ENCODE data around the gene KITLG.

The KITLG gene

DNA sequence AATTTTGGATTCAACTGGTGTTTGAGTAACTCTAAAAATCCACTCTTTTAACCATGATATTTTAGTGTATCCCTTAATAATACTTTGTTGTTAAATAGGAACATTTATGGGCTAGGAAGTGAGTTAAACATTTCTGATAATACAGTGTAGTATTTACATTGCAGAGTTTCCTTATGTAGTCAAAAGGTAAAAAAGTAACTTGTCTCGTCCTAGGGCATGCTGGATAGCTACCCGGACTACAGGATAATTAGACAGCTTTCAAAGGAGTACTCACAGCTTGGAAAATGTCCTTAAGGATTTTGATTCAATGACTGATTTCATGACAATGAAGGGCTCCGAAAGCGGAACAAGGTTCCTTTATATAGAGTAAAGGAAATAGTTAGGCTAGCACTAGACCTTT lies 14.5 kb upstream of the KITLG start:
- no peak overlapping the region for H3K4me3 ChIP-seq (replicated peaks; ENCODE audit: low read depth, low read length)
- DNase-seq (ENCODE audit: low read depth), result no peak
- TF ChIP-seq, protein P1, sequence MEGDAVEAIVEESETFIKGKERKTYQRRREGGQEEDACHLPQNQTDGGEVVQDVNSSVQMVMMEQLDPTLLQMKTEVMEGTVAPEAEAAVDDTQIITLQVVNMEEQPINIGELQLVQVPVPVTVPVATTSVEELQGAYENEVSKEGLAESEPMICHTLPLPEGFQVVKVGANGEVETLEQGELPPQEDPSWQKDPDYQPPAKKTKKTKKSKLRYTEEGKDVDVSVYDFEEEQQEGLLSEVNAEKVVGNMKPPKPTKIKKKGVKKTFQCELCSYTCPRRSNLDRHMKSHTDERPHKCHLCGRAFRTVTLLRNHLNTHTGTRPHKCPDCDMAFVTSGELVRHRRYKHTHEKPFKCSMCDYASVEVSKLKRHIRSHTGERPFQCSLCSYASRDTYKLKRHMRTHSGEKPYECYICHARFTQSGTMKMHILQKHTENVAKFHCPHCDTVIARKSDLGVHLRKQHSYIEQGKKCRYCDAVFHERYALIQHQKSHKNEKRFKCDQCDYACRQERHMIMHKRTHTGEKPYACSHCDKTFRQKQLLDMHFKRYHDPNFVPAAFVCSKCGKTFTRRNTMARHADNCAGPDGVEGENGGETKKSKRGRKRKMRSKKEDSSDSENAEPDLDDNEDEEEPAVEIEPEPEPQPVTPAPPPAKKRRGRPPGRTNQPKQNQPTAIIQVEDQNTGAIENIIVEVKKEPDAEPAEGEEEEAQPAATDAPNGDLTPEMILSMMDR (IDR thresholded peaks at IDR 0.05; ENCODE audit: low read length, missing control alignments), result no peak

GRCh38 chr12:88591343-88591742 lies 11.1 kb upstream of the KITLG start:
- DNase-seq (ENCODE audit: low read depth), result no peak
- H3K4me3 ChIP-seq (replicated peaks; ENCODE audit: low read depth, low read length), result no peak overlapping the region
- TF ChIP-seq, protein P1 (IDR thresholded peaks at IDR 0.05; ENCODE audit: low read length, missing control alignments), result no peak

DNA sequence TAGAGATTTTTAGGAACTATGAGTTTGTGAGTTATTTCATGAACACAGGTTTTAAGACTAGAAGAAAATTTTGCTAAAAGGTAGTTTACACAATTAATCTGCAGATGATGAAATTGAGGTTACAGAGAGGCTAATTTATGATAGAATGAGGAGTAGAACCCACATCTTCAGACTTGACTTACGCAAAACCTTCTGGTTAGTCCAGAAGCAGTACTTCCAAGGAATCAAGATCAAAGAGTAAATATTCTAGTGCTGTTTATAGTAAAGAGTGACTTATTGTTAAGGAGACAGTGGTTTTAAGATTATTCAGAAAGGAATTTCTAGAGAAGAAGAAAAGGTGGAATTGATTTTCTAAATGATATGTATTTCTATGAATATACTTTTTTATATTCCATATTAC lies 10.6 kb upstream of the KITLG start:
- DNase-seq (ENCODE audit: low read depth), result no peak
- no peak overlapping the region for H3K4me3 ChIP-seq (replicated peaks; ENCODE audit: low read depth, low read length)
- TF ChIP-seq, protein P1 (IDR thresholded peaks at IDR 0.05; ENCODE audit: low read length, missing control alignments), result no peak

- no peak for DNase-seq (ENCODE audit: low read depth)
- TF ChIP-seq, protein P1 (IDR thresholded peaks at IDR 0.05; ENCODE audit: low read length, missing control alignments), result no peak
- no peak overlapping the region for H3K4me3 ChIP-seq (replicated peaks; ENCODE audit: low read depth, low read length)
Measured at GRCh38 chr12:88585077-88585476, 4.8 kb upstream of the KITLG start.

DNA sequence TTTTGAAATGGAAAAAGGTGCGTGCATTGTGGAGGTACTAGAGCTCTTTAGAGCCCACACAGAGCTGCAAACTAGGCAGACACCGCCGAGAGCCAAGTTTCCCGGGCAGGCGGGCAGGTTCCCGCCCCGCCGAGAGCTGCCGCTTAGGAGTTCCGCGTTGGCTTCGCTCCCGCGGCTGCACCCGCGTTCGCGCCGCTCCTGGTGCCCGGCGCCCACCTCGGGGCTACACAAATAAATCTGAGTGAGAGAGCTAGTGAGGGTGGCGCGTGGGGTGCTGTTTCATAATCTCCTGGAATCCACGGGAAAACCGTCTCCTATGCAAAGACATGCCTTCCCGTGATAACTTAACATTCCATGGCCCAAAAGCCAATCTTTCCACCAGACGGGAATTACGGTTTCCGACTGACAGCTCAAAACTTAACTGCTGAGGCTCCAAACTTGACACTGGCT lies 645 bp downstream of the KITLG start:
- peak overlapping the region; percentile 84 for H3K4me3 ChIP-seq (replicated peaks; ENCODE audit: low read depth, low read length)
- DNase-seq (ENCODE audit: low read depth), result no peak
- TF ChIP-seq, protein P1 (IDR thresholded peaks at IDR 0.05; ENCODE audit: low read length, missing control alignments), result no peak

- DNase-seq (ENCODE audit: low read depth), result no peak
- peak overlapping the region; percentile 84 for H3K4me3 ChIP-seq (replicated peaks; ENCODE audit: low read depth, low read length)
- TF ChIP-seq, protein P1 (IDR thresholded peaks at IDR 0.05; ENCODE audit: low read length, missing control alignments), result peak; percentile 44
Measured at GRCh38 chr12:88579161-88579517, 1.1 kb downstream of the KITLG start.

DNA sequence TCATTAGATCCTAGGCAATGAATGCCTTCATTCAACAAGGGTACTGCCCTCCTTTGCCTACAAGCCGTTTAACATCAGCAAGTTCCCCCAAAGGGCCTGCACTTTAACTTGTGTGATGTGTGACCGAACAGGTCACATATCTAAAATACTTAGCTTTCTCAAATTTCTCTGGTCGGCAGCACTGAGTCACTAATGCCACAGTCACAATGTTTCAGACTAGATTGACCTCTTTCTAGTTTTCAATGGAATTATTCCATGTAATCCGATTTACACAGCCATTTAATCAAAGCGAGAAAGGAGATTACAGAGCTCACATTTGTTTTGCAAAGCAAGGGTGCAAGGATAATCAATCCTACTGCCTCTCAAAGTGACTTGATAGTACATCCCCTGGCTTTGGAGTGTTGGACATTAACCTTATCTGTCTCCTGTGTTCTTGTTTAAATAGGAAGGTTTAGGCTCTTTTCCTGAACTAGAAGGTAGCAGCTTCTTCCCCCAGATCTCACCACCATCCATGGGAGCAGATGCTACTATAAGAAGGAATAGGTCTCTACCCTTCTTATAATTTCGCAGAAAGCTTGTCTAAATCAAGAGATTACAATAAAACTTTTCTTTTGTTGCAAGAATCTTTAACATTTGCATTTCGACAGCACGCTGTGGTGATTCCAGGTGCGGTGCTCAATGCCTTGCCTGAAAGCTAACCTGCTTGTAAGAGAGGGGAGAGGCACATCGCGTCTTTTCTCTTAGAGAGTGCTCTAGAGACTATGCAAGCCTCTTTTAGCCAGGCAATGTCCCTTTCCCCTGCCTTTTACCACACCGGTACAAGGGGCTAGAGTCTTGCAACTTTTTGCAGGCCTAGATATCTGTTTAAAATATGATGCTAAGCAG lies 1.8 kb downstream of the KITLG start:
- peak overlapping the region; percentile 84 for H3K4me3 ChIP-seq (replicated peaks; ENCODE audit: low read depth, low read length)
- no peak for DNase-seq (ENCODE audit: low read depth)
- TF ChIP-seq, protein P1 (IDR thresholded peaks at IDR 0.05; ENCODE audit: low read length, missing control alignments), result no peak

All from fibroblast of pulmonary artery (primary cell).